Neutrophil (primary cell): ENCODE data around the gene FITM1.

Experiments used
- H3K27ac ChIP-seq: fragments of 200-600 bp; sonication (generic); 2 replicates; pipeline ENCODE4 v1.5.1; 2016; ENCODE audit warnings: mild to moderate bottlenecking, moderate library complexity
- H3K27me3 ChIP-seq: fragments of 200-600 bp; sonication (generic); 2 replicates; pipeline ENCODE4 v1.6.0; 2016; ENCODE audit warnings: mild to moderate bottlenecking
- H3K36me3 ChIP-seq: fragments of 200-600 bp; sonication (generic); 2 replicates; pipeline ENCODE4 v1.5.1; 2017
- H3K4me1 ChIP-seq, 2 experiments: fragments of 200-600 bp in 1 of 2; sonication (generic) in 1 of 2; 1 replicate in 1 of 2; 2 replicates in 1 of 2; pipeline versions ENCODE4 v1.5.1 to v1.6.1; 2013 to 2016; ENCODE audit warnings: low read depth in 1 of 2, low read length in 1 of 2, mild to moderate bottlenecking in 1 of 2, moderate library complexity in 1 of 2; ENCODE audit not compliant: control insufficient read depth in 1 of 2, insufficient read depth in 1 of 2
- H3K4me3 ChIP-seq, 2 experiments: fragments of 200-600 bp in 1 of 2; sonication (generic) in 1 of 2; 1 replicate in 1 of 2; 2 replicates in 1 of 2; pipeline ENCODE4 v1.5.1; 2013 to 2016; ENCODE audit warnings: low read depth in 1 of 2, low read length in 1 of 2, mild to moderate bottlenecking in 1 of 2, moderate library complexity in 1 of 2
- H3K9me3 ChIP-seq: fragments of 200-600 bp; sonication (generic); 2 replicates; pipeline ENCODE4 v1.5.1; 2016
- CTCF ChIP-seq: fragments of 200-600 bp; sonication (generic); IDR thresholded peaks from 2 replicates; pipeline ENCODE4 v1.5.1; 2016; ENCODE audit warnings: antibody characterized with exemption

FITM1 gene

GRCh38 chr14:24130380-24130716 lies at the start of gene FITM1:
TSS of gene FITM1 (plus strand) at chr14:24130659. CDS start at chr14:24131564, 905 bp downstream.
- peaks cover 3% of the 10 kb centered on the region in 2 experiments for H3K4me1 ChIP-seq

GRCh38 chr14:24080888-24081738 lies 49.3 kb upstream of the FITM1 start:
- Histone ChIP-seq H3K4me3 (peak overlapping the region; percentile 55 to 63), H3K36me3 (no peaks in the 10 kb centered on the region), H3K27me3 (peaks cover 54% of the 10 kb centered on the region), H3K27ac (no peak overlapping the region), H3K9me3 (no peaks in the 10 kb centered on the region), H3K4me1 (peaks cover 9 to 14% of the 10 kb centered on the region in 2 experiments)
- no peak for TF ChIP-seq CTCF

More at GRCh38 chr14:24130380-24130716, at the start of gene FITM1:
- Histone ChIP-seq H3K27ac (no peak within 1 kb of the TSS), H3K36me3 (peaks cover 22% of the 10 kb centered on the region), H3K9me3 (no peaks in the 10 kb centered on the region), H3K27me3 (no peaks in the 10 kb centered on the region), H3K4me3 (no peak within 1 kb of the TSS)
- no peak for TF ChIP-seq CTCF

GRCh38 chr14:24081739-24082211 lies 48.7 kb upstream of the FITM1 start:
- peaks cover 54% of the 10 kb centered on the region for H3K27me3 ChIP-seq
- no peaks in the 10 kb centered on the region for H3K36me3 ChIP-seq
- no peaks in the 10 kb centered on the region for H3K9me3 ChIP-seq
- H3K4me3 ChIP-seq = peak overlapping the region in 1 of 2 experiments; percentile 63
- peaks cover 9 to 14% of the 10 kb centered on the region in 2 experiments for H3K4me1 ChIP-seq
- no peak overlapping the region for H3K27ac ChIP-seq
- no peak for TF ChIP-seq CTCF

GRCh38 chr14:24082411-24083080 lies 47.9 kb upstream of the FITM1 start:
- no peak for TF ChIP-seq CTCF
- peaks cover 54% of the 10 kb centered on the region for H3K27me3 ChIP-seq

GRCh38 chr14:24083462-24083861 lies 47.0 kb upstream of the FITM1 start:
- H3K9me3 ChIP-seq = no peaks in the 10 kb centered on the region
- H3K27ac ChIP-seq = no peak overlapping the region
- H3K36me3 ChIP-seq = no peaks in the 10 kb centered on the region
- H3K4me1 ChIP-seq = peaks cover 9 to 14% of the 10 kb centered on the region in 2 experiments
- peaks cover 54% of the 10 kb centered on the region for H3K27me3 ChIP-seq
- no peak for TF ChIP-seq CTCF
- H3K4me3 ChIP-seq = no peak overlapping the region

More at GRCh38 chr14:24082411-24083080, 47.9 kb upstream of the FITM1 start:
- no peak overlapping the region for H3K27ac ChIP-seq
- H3K4me1 ChIP-seq = peaks cover 9 to 14% of the 10 kb centered on the region in 2 experiments
- no peaks in the 10 kb centered on the region for H3K9me3 ChIP-seq
- no peaks in the 10 kb centered on the region for H3K36me3 ChIP-seq
- H3K4me3 ChIP-seq = no peak overlapping the region
